DMS 273 (cell line): ENCODE measurements around the gene ALK.

ENCODE experiments used
- DNase-seq: peaks from one replicate; lab custom pipeline; 2025; ENCODE audit not compliant: unreplicated experiment; lab: John Stamatoyannopoulos, UW

The ALK gene

GRCh38 chr2:29583548-29584156, 337.7 kb downstream of the ALK start:
- peak; percentile 27 for DNase-seq

DNA sequence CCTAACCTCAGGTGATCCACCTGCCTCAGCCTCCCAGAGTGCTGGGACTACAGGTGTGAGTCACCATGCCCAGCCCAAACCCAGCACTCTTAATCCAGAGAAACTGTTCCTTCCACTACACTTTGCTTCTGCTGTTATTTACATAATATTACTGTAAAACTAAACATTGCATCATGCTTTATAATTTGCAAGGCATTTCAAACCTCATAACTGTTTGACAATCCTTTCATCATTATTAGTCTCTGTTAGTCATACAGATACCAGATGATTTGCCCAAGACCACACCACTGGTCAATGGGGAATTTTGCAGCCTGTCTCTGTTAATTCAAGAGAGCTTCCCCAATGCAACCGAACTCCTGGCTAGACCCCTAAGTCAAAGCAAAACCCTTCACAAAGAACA, 338.3 kb downstream of the ALK start:
- no peak for DNase-seq

DNA sequence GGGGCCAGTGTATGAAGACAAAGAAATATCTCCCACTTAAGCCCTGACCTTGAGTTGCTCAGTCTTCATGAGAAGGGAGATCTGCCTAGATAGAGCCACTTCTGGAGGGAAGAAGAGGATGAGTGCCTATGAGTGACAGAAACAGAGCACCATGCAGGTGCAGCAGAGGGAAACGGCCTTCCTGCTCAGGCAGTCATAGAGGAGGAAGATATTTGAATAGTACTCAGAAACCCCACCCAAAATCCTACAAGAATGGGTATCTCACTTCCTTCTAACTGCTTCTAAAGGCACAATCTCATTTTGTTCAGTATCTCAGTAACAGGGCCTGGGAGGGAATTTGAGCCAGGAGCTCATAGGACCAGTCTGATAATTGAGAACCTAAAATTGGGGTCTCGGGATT, 339.3 kb downstream of the ALK start:
- no peak for DNase-seq

DNA sequence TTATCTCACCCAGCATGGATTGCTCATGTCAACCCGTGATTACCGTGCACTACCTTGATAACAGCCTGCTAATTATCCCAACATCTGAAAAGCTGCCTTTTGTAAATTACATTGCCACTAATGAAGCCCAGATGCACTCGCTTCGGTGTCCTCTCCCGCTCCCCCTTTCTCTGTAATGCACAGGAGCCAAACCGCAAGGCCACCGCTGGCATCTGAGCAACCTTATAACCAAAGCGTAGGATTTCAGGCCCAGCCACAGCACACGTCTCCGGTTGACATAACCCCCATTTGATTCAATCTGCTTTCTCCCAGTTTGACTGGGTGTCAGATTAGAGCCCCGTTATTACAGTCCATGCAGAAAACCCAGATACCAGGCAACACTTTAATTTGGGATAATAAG, 341.2 kb downstream of the ALK start:
- DNase-seq = peak; percentile 31

DNA sequence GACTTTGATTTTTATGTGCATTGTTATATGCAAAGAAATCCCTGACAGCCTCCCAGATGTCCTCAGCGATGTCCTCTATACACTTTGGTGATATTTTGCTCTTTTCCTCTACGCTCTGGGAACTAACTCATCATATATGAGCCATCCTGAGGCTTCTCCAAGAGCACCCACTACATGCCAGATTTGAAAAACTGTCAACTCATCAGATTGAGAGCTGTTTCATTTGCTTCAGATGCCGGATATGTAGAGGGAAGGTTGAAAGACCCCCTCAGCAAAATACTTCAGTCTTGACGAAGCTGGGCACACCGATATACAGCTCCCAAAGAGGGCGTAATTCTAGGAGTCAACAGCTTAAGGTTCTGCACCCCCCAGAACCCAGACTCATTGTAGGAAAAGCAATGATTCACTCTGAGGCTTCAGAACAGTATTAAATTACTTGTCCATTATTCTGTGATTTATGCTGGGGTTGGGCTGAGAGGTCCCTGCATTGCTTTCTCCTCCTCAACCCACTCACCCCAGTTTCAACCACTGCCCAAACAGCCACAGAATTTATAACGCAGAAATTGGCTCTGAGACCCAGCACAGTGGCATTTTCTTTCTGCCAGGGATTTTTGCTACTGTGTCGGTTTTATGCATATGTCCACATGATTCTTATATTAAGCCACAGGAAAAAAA, 341.8 kb downstream of the ALK start:
- DNase-seq = no peak

- no peak for DNase-seq
Observed at GRCh38 chr2:29578084-29578598, 343.2 kb downstream of the ALK start.

GRCh38 chr2:29576231-29576630, 345.2 kb downstream of the ALK start:
- DNase-seq = no peak

- no peak for DNase-seq
Observed at GRCh38 chr2:29575370-29575890, 346.0 kb downstream of the ALK start.

DNA sequence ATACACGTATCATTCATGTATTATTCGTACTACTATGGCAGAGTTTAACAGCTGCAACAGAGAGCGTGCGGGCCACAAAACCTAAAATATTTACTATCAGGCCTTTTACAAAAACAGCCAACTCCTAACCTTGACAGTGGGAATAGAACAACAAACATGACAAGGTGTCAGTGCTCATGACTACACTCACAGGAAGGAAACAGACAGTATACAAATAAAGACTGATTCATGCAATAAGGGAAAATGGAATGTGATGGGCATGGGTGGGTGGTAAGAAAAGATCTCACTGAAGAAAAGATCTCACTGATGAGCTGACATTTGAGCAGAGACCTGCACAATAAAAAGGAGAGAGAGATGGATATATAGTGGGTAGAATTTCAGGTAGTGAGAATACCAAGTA, 347.8 kb downstream of the ALK start:
- no peak for DNase-seq

DNA sequence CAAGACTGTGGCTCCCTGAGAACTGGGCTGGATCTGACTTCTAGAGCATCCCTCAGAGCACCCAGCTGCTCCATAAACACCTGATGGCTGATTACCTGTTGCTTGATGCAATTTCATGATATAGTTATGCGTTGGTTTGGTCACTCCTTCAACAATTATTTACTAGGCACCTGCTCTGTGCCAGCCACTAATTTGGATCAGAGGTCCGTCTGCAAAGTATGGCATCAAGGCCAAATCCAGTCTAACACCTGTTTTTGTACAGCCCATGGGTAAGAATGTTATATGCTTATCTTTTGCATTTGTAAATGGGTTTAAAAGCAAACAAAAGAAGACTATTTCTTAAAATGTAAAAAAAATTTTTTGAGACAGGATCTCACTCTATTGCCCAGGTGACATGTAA, 348.2 kb downstream of the ALK start:
- DNase-seq = no peak

- no peak for DNase-seq
Observed at GRCh38 chr2:29570539-29570938, 350.8 kb downstream of the ALK start.

DNA sequence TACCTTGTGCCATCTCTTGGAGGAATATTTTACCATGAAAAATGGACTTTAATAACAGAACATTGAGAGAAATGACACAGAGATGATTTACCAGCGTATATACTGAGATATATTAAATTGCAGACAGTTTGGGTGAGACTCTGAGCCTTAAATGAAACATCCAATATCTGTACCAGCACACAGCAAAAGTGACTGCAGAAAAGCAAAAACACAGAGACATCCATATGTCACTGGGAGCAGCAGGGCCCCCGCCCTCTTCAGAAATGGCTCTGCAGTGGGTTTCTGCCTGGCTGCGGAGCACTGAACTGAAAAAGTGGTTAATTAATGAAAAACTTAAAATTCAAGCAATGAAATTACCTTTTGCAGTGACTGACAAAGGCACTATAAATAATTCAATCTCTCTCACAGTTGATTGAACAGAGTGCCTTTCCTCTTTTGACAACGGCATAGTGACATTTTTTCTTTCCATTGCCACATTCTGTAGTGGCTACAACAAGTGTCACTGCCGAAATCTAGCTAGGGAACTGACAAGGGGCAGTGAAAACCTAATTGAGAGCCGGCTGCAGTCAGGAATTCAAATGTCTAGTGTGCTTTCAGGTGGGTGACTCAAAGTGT, 353.4 kb downstream of the ALK start:
- DNase-seq = no peak

- no peak for DNase-seq
Observed at GRCh38 chr2:29563697-29564096, 357.7 kb downstream of the ALK start.

DNA sequence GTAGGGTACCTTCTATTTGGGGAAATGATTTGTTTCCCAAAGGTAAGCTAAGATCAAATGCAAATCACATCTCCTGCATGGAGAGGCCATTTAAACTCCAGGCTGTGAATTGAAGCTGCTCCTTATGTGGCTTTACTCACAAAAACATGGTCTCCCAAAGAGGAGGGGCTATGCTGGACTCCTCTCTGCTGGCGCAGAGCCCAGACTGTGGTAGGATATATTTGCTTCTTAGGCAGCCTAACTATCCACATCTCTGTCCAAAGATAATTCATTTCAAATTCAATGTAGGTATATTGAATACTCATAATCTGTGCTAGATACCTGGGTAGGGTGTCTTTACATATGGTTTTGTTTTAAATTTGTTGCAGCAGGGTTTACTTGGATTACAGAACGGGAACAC, 358.5 kb downstream of the ALK start:
- peak; percentile 59 for DNase-seq

DNA sequence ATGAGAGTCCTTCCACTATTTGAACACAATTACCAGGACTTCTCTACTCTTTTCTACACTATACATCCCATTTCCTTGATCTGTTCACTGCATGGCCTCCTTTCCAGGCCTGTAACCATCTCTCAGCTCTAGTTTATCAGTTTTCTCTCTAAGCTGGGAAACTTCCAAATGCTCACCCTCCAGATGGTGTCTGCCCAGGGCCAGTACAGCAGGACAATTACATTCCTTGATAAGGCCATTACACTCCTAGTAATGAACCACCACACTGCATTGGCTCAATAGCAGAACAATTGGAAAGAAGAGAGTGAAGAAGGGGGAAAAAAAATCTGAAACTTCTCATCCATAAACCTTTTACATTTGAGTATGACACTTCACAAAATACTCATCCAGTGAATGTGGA, 359.1 kb downstream of the ALK start:
- peak; percentile 75 for DNase-seq

- DNase-seq = no peak
Observed at GRCh38 chr2:29561628-29562027, 359.8 kb downstream of the ALK start.

DNA sequence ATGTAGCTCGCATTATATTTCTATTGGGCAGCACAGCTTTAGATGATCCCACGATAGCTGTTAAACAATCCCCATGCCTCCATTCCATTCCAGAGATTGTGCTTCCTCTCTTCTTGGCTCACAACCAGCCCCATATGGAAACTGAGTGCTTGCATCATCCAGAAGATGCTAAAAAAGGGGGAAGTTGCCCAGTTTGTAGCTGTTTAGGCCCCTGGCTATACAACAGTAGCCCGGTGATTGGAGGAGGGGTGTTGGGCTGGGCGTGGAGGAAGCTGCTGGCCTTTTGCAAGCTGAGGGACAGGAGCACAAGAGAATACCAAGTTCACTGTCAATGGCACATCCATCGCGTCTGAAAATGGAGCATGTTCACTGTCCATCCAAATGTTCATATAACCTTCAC, 360.2 kb downstream of the ALK start:
- peak; percentile 57 for DNase-seq

DNA sequence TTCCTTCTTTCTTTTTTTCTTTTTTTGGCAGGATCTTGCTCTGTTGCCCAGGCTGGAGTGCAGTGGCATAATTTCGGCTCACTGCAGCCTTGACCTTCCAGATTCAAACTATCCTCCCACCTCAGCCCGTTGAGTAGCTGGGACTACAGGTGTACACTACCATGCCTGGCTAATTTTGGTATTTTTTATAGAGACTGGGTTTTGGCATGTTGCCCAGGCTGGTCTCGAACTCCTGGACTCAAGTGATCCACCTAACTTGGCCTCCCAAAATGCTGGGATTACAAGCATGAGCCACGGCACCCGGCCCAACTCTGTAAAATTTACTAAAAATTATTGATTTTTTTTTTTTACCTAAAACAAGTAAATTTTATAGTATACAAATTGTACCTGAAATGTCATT, 360.8 kb downstream of the ALK start:
- DNase-seq = no peak

- DNase-seq = no peak
Observed at GRCh38 chr2:29560030-29560429, 361.4 kb downstream of the ALK start.

GRCh38 chr2:29559578-29559977, 361.8 kb downstream of the ALK start:
- DNase-seq = no peak

DNA sequence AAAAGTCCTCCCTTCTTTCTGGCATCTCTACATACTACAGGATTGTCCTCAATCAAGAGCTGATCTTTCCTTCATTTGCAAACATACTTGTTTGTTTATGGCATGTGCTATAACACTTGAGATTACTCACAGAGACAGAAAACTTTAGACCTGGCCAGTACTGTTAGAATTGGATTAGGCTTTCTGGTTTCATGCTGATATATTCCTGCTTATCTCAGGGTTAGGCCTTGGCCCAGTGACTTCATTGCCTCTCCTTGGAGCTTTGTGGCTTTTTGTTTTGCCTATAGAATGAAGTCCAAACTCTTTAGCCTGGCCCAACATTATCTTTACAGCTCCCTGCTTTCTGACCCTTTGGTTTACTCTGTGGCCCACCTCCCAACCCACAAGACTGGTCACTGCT, 363.3 kb downstream of the ALK start:
- no peak for DNase-seq

GRCh38 chr2:29557268-29557667, 364.1 kb downstream of the ALK start:
- no peak for DNase-seq
